ENCODE measurements around the gene PAX2.

- TF ChIP-seq ZFP30 (CRISPR knock-in tag; IDR thresholded peaks at IDR 0.05) (no peak), POU6F1 (CRISPR knock-in tag; IDR thresholded peaks at IDR 0.05; ENCODE audit: borderline replicate concordance, low read depth) (no peak), ZFP3 (CRISPR knock-in tag; IDR thresholded peaks at IDR 0.05) (no peak), ZNF8 (CRISPR knock-in tag; IDR thresholded peaks at IDR 0.05) (no peak), OSR1 (CRISPR knock-in tag; IDR thresholded peaks at IDR 0.05) (no peak), GLIS3 (CRISPR knock-in tag; IDR thresholded peaks at IDR 0.05) (no peak), ZNF70 (CRISPR knock-in tag; IDR thresholded peaks at IDR 0.05) (no peak), RARB (CRISPR knock-in tag; IDR thresholded peaks at IDR 0.05) (no peak), TCF4 (CRISPR knock-in tag; IDR thresholded peaks at IDR 0.05; ENCODE audit: borderline replicate concordance) (no peak)
- TF ChIP-seq, protein P1, sequence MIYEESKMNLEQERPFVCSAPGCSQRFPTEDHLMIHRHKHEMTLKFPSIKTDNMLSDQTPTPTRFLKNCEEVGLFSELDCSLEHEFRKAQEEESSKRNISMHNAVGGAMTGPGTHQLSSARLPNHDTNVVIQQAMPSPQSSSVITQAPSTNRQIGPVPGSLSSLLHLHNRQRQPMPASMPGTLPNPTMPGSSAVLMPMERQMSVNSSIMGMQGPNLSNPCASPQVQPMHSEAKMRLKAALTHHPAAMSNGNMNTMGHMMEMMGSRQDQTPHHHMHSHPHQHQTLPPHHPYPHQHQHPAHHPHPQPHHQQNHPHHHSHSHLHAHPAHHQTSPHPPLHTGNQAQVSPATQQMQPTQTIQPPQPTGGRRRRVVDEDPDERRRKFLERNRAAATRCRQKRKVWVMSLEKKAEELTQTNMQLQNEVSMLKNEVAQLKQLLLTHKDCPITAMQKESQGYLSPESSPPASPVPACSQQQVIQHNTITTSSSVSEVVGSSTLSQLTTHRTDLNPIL (CRISPR knock-in tag; IDR thresholded peaks at IDR 0.05; ENCODE audit: low read depth) = no peak
- TF ChIP-seq, protein P2, sequence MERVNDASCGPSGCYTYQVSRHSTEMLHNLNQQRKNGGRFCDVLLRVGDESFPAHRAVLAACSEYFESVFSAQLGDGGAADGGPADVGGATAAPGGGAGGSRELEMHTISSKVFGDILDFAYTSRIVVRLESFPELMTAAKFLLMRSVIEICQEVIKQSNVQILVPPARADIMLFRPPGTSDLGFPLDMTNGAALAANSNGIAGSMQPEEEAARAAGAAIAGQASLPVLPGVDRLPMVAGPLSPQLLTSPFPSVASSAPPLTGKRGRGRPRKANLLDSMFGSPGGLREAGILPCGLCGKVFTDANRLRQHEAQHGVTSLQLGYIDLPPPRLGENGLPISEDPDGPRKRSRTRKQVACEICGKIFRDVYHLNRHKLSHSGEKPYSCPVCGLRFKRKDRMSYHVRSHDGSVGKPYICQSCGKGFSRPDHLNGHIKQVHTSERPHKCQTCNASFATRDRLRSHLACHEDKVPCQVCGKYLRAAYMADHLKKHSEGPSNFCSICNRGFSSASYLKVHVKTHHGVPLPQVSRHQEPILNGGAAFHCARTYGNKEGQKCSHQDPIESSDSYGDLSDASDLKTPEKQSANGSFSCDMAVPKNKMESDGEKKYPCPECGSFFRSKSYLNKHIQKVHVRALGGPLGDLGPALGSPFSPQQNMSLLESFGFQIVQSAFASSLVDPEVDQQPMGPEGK (CRISPR knock-in tag; IDR thresholded peaks at IDR 0.05; ENCODE audit: borderline replicate concordance) = no peak
- TF ChIP-seq, protein P3, sequence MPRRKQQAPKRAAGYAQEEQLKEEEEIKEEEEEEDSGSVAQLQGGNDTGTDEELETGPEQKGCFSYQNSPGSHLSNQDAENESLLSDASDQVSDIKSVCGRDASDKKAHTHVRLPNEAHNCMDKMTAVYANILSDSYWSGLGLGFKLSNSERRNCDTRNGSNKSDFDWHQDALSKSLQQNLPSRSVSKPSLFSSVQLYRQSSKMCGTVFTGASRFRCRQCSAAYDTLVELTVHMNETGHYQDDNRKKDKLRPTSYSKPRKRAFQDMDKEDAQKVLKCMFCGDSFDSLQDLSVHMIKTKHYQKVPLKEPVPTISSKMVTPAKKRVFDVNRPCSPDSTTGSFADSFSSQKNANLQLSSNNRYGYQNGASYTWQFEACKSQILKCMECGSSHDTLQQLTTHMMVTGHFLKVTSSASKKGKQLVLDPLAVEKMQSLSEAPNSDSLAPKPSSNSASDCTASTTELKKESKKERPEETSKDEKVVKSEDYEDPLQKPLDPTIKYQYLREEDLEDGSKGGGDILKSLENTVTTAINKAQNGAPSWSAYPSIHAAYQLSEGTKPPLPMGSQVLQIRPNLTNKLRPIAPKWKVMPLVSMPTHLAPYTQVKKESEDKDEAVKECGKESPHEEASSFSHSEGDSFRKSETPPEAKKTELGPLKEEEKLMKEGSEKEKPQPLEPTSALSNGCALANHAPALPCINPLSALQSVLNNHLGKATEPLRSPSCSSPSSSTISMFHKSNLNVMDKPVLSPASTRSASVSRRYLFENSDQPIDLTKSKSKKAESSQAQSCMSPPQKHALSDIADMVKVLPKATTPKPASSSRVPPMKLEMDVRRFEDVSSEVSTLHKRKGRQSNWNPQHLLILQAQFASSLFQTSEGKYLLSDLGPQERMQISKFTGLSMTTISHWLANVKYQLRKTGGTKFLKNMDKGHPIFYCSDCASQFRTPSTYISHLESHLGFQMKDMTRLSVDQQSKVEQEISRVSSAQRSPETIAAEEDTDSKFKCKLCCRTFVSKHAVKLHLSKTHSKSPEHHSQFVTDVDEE (CRISPR knock-in tag; IDR thresholded peaks at IDR 0.05) = no peak
Observed at GRCh38 chr10:100827819-100828737, 82.7 kb downstream of the PAX2 start.

All from SK-N-SH treated with all-trans-retinoic acid at 6 μM for 48 hours (cell line).